GM18526 (cell line): Measurements from ENCODE around the gene ARHGEF10L.

Source experiments
- POLR2A ChIP-seq: IDR thresholded peaks from 3 replicates; pipeline ENCODE4 v1.6.1; 2011; ENCODE audit not compliant: insufficient read length; ENCODE audit errors: extremely low read depth

Gene ARHGEF10L

DNA sequence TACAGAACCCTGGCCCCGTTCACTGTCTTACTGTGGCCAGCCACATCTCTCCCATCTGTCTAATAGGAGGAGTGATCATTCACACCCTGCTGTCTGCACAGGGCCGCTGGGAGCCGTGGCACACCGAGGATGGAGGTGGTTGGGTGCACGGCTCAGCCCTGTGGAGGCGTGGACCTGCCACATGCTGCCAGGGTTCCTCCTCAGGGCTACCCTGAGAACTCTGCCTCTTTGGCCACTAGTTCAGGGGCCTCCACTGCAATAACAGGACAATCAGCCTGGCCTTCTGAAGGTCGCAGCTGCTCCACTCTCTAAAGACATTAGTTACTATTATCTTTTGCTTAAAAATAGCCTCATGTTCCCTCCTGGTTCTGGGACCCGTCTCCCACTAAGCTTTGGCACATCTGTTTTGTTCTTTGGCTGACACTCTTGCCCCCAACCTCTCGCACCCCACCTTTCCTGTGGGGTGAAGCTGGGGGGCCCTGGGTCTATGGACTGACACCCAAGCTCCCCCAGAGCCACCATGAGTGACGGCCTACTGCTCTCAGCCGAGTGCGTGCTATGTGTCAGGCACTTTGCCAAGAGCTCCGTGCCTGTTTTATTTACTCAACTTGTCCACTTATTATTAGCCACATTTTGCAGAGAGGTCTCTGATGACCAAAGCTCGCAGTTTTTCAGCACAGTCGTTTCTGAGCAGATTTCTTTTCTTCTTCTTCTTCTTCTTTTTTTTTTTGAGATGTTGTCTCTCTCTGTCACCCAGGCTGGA, 66.3 kb downstream of the ARHGEF10L start:
- TF ChIP-seq POLR2A = no peak

DNA sequence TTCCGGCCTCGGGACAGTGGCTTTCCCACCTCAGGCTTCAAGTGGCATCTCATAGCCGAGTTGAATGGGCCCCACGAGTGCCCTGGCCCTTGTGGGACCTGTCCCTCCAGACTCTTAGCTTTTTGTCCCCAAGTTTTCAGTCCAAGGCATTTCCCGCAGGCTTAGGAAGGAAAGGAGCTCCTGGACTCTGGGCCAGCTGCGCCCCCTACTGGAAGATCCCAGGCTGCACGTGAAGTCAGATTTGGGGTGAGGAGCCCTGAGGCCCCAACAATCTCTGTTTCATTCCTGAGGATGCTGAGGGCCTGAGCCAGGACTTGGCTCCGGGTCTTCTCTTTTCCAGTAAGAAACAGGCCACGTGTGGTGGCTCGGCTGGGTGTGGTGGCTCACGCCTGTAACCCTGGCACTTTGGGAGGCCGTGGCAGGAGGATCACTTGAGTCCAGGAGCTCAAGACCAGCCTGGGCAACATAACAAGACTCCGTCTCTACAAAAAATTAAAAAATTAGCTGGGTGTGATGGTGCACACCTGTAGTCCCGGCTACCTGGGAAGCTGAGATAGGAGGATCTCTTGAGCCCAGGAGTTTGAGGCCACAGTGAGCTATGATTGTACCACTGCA, 67.4 kb downstream of the ARHGEF10L start:
- no peak for TF ChIP-seq POLR2A

DNA sequence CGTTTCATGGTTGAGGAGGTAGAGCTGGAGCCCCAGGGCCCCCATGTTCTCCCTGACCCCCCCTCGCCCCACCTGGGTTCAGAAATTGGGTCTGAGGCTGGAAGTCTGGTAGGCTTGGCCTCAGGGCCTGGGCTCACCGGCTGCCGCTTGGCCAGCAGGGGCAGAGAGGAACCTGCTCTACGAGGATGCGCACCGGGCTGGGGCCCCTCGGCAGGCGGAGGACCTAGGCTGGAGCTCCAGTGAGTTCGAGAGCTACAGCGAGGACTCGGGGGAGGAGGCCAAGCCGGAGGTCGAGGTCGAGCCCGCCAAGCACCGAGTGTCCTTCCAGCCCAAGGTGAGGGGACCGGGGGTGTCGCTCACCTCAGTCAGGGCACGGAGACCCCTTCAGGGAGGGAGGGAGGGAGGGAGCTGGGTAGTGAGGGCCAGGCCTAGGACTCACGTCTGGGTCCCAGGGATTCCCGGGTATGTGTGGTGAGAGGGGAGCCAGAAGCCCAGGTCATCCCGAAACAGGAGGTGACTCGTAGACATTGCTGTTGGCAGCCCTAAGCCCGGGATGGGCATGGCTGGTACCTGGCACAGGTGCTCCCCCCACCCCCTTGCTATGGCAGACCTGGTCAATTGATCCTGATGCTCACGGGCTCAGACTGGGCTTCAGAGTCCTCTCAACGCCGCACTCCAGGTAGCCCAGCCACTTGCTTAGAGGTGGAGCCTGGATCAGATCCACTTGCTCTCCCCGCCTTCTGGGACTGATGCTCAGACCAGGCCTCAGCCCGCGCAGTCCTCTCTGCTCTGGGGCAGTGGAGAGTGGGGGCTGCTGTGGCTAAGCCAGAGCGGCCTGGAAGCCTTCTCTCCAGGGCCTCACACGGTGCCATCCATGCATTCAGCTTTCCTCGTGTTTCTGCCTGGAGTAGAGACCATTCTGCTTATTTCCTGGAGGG, 68.4 kb downstream of the ARHGEF10L start:
- no peak for TF ChIP-seq POLR2A

DNA sequence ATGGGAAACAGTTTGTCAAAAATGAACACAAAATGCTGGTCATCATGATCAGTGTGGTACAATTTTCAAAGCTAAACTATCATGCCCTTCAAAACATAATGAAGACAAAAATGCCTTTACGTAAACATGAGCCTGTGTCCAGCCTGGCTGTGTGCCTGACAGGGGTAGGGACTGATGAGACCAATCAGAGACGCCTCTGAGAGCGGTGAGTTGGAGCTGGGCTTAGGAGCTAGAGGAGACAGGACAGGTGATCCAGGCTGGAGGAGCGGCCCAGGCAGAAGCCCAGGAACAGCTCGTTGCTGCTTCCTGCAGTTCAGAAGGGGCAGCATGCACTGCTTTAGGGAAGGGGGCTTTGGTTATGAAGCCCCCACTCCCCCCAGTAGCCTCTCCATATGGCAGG, 70.0 kb downstream of the ARHGEF10L start:
- TF ChIP-seq POLR2A = no peak

DNA sequence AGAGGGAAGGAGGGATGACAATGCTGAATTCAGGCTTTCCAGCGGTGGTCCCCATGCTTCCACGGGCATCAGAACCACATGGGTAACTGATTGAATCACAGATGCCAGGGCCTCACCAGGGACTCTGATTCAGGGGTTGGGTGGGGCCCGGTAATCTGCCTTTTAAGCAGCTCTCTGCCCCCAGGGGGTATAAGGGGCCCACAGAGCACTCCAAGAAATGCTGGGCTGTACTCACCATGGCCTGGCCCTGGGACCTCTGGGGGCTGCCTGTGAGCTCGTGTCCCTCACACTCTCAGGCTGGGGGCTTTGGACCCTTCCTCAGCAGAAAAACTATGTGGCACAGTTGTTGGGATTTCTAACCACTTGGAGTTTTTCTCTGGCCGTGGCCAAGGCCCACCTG, 70.6 kb downstream of the ARHGEF10L start:
- TF ChIP-seq POLR2A = no peak

DNA sequence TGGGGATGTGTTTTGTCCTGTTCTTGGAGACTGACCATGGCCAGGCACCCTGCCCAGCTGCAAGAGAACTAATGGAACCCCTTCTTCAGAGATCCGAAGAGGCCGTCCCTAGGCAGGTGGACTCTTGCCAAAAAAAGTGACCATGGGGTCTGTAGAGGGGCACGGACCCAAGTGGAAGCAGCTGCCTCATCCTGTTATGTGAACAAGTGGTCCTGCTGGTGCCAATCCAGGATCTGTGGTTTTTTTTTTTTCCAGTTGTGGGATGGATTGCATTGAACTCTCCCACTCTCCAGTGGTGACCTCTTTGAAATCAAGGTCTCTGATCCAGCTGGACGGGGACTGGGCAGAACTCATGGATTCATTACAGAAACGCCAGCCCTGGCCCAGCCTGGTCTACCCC, 71.2 kb downstream of the ARHGEF10L start:
- TF ChIP-seq POLR2A = no peak

DNA sequence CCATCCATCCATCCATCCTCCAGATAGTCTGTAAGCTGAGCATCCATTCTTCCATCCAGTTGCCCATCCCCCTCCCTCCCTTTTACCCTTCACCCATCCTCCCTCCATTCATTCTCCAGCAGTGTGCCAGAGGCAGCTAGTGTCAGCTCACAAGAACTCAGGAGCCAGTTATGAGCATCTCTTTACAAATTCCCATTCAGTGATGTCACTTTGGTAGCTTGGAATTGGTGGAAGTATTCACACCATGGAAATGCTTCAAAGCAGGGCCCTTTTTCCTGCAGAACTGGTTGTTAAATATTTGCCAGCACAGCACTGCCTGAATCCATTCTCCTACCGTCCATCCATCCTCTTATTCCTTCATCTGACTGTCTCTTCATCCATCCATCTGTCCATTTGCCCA, 72.5 kb downstream of the ARHGEF10L start:
- TF ChIP-seq POLR2A = no peak

DNA sequence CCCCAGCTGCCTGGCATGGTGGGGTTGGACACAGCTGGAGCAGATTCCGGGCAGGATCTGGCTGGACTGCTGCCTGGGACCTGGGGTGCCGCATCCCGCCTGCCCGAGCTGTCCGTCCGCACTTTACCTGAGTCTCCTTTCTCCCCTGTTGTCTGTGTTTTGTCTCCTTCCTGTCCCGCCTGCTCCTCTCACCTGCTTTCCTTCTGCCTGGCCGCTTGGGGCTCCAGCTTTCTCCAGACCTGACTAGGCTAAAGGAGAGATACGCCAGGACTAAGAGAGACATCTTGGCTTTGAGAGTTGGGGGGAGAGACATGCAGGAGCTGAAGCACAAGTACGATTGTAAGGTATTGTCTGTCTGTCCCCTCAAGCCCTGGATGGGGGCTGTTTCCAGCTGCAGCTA, 73.3 kb downstream of the ARHGEF10L start:
- TF ChIP-seq POLR2A = no peak

DNA sequence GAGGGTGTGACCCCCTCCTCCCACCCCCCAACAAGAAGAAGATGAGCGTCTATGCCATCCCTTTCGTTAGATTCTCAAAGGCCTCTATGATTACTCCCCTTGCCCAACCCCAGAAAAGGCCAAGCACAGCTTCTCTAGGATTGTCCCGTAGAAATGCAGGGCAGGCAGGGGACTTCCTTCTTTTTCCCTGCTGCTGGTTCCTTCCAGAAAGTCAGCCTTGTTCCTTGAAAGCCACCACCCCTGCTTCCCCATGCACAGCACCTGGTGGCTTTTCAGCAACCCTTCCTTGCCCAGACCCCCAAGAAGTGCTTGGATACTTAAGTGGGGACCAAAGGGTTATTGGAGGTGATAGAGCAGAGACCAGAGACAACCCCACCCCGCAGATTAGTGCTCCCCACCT, 75.1 kb downstream of the ARHGEF10L start:
- no peak for TF ChIP-seq POLR2A

DNA sequence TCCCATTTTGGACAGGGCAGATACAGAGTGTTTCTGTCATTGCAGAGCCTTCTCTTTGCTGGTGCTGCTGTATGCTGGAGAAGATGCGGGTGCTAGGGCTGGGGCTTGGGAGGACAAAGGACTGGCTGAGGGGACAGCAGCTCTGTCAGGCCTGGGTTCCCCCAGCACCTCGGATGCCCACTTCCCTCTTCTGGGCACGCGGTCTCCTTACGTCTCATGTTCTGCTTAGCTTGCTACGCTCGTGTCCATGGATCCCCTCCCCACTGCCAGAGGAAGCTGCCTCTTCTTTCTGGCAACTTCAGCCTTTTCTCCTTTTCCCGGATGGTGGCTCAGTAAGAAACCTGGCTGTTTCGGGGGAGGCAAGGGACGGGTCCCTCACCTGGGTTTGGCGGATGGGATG, 75.7 kb downstream of the ARHGEF10L start:
- TF ChIP-seq POLR2A = no peak

DNA sequence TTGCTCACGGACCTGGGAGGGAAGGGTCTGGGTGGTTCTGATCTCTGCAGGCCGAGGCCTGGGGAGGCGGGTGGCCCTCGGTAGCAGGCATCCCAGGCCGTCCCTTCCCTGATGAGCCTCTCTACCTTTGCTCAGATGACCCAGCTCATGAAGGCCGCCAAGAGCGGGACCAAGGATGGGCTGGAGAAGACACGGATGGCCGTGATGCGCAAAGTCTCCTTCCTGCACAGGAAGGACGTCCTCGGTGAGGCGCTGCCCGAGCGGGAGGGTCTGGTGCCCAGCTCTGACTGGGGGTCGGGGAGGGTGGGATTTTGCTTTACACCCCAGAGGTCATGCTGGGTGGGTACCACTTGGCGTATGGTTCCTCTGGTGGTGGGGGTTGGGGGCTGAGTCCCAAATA, 76.5 kb downstream of the ARHGEF10L start:
- TF ChIP-seq POLR2A = no peak

DNA sequence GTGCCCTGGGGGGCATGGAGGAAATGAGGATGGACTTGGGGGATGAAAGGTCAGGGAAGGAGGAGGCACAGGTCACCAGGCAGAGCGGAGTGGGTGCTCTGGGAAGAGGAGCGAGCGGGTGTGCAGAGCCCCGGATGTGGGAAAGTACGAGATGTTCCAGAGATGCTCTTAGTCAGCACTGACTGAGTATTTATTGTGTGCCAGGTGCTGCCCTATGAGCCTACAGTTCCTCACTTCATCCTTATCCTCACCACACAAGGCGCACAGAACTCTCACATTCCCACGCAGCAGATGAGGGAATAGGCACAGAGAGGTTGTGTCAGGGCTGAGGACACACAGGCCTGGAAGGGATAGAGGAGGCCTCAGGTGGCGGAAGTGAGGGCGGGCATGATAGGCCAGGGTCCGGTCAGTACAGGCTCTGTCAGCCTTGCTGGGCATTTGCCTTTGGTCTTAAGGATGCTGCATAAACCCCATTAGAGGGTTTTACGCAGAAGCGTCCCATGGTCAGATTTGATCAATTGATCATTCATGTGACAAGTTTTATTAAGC, 77.3 kb downstream of the ARHGEF10L start:
- no peak for TF ChIP-seq POLR2A

DNA sequence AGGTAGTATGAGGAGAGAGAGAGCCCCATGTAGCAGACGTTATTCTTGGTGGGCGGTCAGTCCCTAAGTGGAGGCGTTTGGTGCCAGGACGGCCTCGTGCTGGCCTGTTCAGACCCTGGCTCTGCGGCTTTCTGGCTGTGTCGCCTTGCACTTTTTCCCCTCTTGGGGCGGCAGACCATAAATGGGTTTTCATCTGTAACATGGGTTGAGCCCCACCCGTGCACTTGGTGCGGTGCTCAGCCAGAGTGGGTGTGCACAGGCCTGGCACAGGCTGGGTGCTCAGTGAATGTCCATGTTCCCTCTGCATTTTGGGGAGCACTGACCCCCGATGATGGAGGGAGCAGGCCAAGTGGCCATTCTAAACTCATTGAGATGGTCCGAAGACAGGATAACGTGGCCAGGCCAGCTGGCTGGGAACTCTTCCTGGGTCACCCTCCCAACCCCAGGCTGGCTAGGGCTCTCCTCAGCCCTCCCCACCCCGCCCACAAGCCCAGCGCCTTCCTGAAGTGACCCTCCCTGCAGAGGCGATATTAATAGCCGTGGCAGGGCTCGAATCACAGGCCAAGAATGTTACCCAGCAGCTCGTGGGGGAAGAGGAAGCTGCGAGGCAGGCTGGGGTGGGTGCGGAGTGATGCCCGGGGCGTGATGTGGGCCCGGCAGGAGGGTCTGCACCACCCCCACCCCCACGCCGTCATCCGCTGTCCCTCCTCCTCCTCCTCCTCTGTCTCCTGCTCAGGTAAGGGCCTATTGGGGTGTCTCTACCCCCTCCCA, 78.5 kb downstream of the ARHGEF10L start:
- TF ChIP-seq POLR2A = no peak

DNA sequence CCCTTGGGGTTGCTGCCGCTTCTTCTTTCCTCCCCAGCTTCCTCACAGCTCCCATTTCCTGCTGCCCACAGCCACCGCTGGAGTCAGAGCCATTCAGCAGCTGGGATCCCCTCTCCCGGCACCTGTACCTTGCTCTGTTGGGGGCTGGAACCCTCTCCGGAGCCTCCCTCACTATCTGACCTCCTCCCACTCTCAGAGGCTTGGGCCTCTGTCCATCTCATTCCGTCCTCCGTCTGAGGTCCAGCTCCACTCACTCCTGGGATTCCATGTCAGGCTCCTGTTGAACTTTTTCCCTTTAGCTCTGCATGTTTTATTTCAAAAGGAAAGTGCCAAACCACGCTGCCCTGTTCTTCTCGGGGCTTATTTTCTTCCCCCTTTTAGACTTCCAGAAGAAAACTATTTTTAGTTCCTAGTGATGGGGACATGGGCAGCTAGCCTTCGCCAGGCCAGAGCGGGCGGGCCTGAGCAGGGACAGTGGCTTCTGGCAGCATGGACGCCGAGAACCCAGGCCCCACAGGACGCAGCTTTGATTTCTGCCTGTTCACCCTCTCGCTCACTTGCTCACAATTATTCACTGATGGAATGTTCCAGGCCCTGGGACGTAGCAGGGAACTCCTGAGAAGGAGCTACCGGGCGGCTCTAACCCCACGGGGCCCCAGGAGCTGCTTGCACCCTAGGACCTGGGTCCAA, 79.2 kb downstream of the ARHGEF10L start:
- TF ChIP-seq POLR2A = no peak
